DOHH2 (cell line): Measurements from ENCODE around the gene SPTAN1.

Experiments used
- EZH2phosphoT487 ChIP-seq: fragments of 200-600 bp; sonication (generic); IDR thresholded peaks from 2 replicates; pipeline ENCODE4 v1.6.1; 2017; ENCODE audit warnings: borderline replicate concordance, mild to moderate bottlenecking, antibody characterized with exemption, low read length, moderate library complexity, mixed read lengths
- TF ChIP-seq, protein P1 (sequence below): fragments of 200-600 bp; sonication (generic); IDR thresholded peaks from one replicate; pipeline ENCODE4 v1.5.1; 2014; ENCODE audit warnings: antibody characterized with exemption, mild to moderate bottlenecking, low read depth, low read length; ENCODE audit not compliant: poor library complexity, severe bottlenecking

DNA sequence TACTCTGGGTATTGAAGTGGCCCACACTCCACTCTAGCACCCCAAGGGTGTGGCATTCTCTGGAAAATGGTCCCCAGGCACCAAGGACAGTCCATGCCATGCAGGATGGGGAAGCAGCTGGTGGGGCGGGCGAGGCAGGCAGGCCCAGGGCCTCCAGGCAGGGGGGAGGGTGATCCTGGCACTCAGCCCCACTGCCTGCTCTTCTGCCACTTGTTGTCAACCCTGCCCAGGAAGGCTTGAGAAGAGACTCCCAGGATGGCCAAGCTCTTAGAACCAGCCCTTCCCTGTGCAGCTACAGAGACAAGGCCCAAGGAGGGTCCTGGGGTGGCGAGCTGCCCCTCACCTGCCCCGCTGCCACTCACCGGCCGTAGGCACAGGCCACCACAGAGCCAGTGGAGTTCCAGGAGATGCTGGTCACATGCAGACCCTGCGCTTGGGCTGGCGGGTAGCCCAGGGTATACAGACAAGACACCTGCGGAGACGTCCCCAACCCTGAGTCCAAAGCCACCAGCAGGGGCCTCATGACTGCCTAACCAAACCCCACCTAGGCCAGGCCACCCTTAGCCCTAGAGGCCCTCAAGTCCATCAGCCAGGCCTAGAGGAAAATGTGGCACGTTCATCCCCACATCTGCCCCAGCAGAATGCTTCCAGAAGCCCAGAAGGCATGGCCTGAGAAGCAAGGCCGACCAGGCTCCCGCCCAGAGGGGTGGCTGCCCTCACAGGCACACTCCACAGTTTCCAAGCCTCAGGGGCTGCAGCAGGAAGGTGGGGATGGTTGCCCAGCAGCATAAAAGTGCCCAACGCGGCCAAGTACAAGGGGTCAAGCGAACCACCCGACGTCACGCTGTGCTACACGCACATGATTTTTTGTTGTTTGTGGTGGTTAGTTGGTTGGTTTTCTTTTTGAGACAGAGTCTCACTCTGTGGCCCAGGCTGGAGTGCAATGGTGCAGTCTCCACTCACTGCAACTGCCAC lies 84.5 kb downstream of the SPTAN1 start:
- TF ChIP-seq EZH2phosphoT487 = no peak
- TF ChIP-seq, protein P1, sequence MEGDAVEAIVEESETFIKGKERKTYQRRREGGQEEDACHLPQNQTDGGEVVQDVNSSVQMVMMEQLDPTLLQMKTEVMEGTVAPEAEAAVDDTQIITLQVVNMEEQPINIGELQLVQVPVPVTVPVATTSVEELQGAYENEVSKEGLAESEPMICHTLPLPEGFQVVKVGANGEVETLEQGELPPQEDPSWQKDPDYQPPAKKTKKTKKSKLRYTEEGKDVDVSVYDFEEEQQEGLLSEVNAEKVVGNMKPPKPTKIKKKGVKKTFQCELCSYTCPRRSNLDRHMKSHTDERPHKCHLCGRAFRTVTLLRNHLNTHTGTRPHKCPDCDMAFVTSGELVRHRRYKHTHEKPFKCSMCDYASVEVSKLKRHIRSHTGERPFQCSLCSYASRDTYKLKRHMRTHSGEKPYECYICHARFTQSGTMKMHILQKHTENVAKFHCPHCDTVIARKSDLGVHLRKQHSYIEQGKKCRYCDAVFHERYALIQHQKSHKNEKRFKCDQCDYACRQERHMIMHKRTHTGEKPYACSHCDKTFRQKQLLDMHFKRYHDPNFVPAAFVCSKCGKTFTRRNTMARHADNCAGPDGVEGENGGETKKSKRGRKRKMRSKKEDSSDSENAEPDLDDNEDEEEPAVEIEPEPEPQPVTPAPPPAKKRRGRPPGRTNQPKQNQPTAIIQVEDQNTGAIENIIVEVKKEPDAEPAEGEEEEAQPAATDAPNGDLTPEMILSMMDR = no peak
